ENCODE data around the gene PRUNE2.

DNA sequence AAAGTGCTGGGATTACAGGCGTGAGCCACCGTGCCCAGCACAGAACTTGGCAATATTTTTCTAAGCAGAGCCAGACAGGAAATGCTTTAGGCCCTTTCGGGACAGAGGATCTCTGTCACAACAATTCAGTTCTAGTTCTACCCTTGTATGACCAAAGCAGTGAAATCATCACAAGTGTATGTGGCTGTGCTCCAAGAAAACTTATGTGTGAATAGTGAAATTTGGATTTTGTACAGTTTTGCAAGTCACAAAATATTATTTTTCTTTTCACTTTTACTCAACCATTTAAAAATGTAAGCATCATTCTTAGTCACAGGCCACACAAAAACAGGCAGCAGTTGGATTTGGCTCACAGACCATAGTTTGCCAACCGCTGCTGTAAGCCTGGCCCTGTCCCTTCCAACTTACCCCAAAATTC, 20.4 kb upstream of the PRUNE2 start:
- TF ChIP-seq, protein P1, sequence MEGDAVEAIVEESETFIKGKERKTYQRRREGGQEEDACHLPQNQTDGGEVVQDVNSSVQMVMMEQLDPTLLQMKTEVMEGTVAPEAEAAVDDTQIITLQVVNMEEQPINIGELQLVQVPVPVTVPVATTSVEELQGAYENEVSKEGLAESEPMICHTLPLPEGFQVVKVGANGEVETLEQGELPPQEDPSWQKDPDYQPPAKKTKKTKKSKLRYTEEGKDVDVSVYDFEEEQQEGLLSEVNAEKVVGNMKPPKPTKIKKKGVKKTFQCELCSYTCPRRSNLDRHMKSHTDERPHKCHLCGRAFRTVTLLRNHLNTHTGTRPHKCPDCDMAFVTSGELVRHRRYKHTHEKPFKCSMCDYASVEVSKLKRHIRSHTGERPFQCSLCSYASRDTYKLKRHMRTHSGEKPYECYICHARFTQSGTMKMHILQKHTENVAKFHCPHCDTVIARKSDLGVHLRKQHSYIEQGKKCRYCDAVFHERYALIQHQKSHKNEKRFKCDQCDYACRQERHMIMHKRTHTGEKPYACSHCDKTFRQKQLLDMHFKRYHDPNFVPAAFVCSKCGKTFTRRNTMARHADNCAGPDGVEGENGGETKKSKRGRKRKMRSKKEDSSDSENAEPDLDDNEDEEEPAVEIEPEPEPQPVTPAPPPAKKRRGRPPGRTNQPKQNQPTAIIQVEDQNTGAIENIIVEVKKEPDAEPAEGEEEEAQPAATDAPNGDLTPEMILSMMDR (IDR thresholded peaks at IDR 0.05; ENCODE audit: borderline replicate concordance, extremely low read depth, low read length, poor library complexity, severe bottlenecking), result no peak
- no peak for TF ChIP-seq EZH2 (IDR thresholded peaks at IDR 0.05; ENCODE audit: borderline replicate concordance, low read depth, low read length, severe bottlenecking)
